Parathyroid adenoma (tissue), 2 donors: ENCODE measurements around the gene TUBA4B.

Experiments used
- H2AFZ ChIP-seq: fragments of 300-600 bp; sonication (generic); one replicate; pipeline ENCODE4 v1.7.0; 2017; ENCODE audit warnings: antibody characterized with exemption, mild to moderate bottlenecking
- H3K27ac ChIP-seq: fragments of 300-600 bp; sonication (generic); one replicate; pipeline ENCODE4 v1.7.0; 2017
- H3K27me3 ChIP-seq: fragments of 300-600 bp; sonication (generic); one replicate; pipeline ENCODE4 v1.7.0; 2017; ENCODE audit warnings: low read length; ENCODE audit not compliant: control insufficient read depth, insufficient read depth
- H3K36me3 ChIP-seq: fragments of 300-600 bp; sonication (generic); one replicate; pipeline ENCODE4 v1.7.0; 2017; ENCODE audit warnings: low read length; ENCODE audit not compliant: control insufficient read depth, insufficient read depth
- H3K4me1 ChIP-seq: fragments of 300-600 bp; sonication (generic); one replicate; pipeline ENCODE4 v1.7.0; 2017; ENCODE audit warnings: control low read depth
- H3K4me2 ChIP-seq: fragments of 300-600 bp; sonication (generic); one replicate; pipeline ENCODE4 v1.7.0; 2017; ENCODE audit warnings: low read length
- H3K4me3 ChIP-seq: fragments of 300-600 bp; sonication (generic); one replicate; pipeline ENCODE4 v1.7.0; 2017; ENCODE audit warnings: low read depth, low read length
- H3K79me2 ChIP-seq: fragments of 300-600 bp; sonication (generic); one replicate; pipeline ENCODE4 v1.7.0; 2017; ENCODE audit warnings: control low read depth
- H3K9ac ChIP-seq: fragments of 300-600 bp; sonication (generic); one replicate; pipeline ENCODE4 v1.7.0; 2017; ENCODE audit warnings: mild to moderate bottlenecking
- H3K9me3 ChIP-seq: fragments of 300-600 bp; sonication (generic); one replicate; pipeline ENCODE4 v1.7.0; 2017; ENCODE audit warnings: low read length; ENCODE audit not compliant: control insufficient read depth
- CTCF ChIP-seq: fragments of 300-600 bp; sonication (generic); IDR thresholded peaks from one replicate; pipeline ENCODE4 v1.7.0; 2017; ENCODE audit warnings: antibody characterized with exemption, mild to moderate bottlenecking
- donor health status: primary hyperparathyroidism.

TUBA4B gene

GRCh38 chr2:219252900-219253752, at the start of gene TUBA4B:
Gene TUBA4B (plus strand): TSS chr2:219253243. CDS start chr2:219253408, 165 bp downstream.
- peak within 1 kb of the TSS; percentile 75 for H3K27ac ChIP-seq
- H2AFZ ChIP-seq, result peak within 1 kb of the TSS; percentile 72
- peaks cover 2% of the 10 kb centered on the region for H3K79me2 ChIP-seq
- no peaks in the 10 kb centered on the region for H3K9me3 ChIP-seq
- no peak for TF ChIP-seq CTCF
- no peaks in the 10 kb centered on the region for H3K36me3 ChIP-seq
- peaks cover 30% of the 10 kb centered on the region for H3K4me1 ChIP-seq
- H3K4me2 ChIP-seq, result peak within 1 kb of the TSS; percentile 97
- no peaks in the 10 kb centered on the region for H3K27me3 ChIP-seq
- H3K4me3 ChIP-seq, result peak within 1 kb of the TSS; percentile 73
- peak within 1 kb of the TSS; percentile 8 for H3K9ac ChIP-seq

- no peaks in the 10 kb centered on the region for H3K27me3 ChIP-seq
- no peak overlapping the region for H3K4me3 ChIP-seq
- no peaks in the 10 kb centered on the region for H3K36me3 ChIP-seq
- H3K27ac ChIP-seq, result no peak overlapping the region
- no peak overlapping the region for H3K4me2 ChIP-seq
- H3K9ac ChIP-seq, result no peak overlapping the region
- H3K9me3 ChIP-seq, result no peaks in the 10 kb centered on the region
- peaks cover 19% of the 10 kb centered on the region for H3K4me1 ChIP-seq
- no peak for TF ChIP-seq CTCF
- H2AFZ ChIP-seq, result no peak overlapping the region
- no peaks in the 10 kb centered on the region for H3K79me2 ChIP-seq
Observed at GRCh38 chr2:219204425-219205164, 48.4 kb upstream of the TUBA4B start.

- no peaks in the 10 kb centered on the region for H3K36me3 ChIP-seq
Observed at GRCh38 chr2:219205165-219205538, 47.9 kb upstream of the TUBA4B start.

GRCh38 chr2:219205981-219206327, 47.1 kb upstream of the TUBA4B start:
- Histone ChIP-seq H3K27me3 (no peaks in the 10 kb centered on the region), H3K4me3 (peak overlapping the region; percentile 80), H3K4me2 (peak overlapping the region; percentile 92)

More at GRCh38 chr2:219205165-219205538, 47.9 kb upstream of the TUBA4B start:
- no peak for TF ChIP-seq CTCF
- Histone ChIP-seq H3K9ac (no peak overlapping the region), H3K79me2 (no peaks in the 10 kb centered on the region), H3K27me3 (no peaks in the 10 kb centered on the region), H3K4me1 (peaks cover 19% of the 10 kb centered on the region), H3K4me3 (no peak overlapping the region), H3K4me2 (no peak overlapping the region), H2AFZ (no peak overlapping the region), H3K27ac (no peak overlapping the region), H3K9me3 (no peaks in the 10 kb centered on the region)

More at GRCh38 chr2:219205981-219206327, 47.1 kb upstream of the TUBA4B start:
- H3K4me1 ChIP-seq, result peaks cover 19% of the 10 kb centered on the region
- H3K36me3 ChIP-seq, result no peaks in the 10 kb centered on the region
- peak overlapping the region; percentile 81 for H2AFZ ChIP-seq
- no peaks in the 10 kb centered on the region for H3K9me3 ChIP-seq
- TF ChIP-seq CTCF, result no peak
- H3K9ac ChIP-seq, result no peak overlapping the region
- H3K79me2 ChIP-seq, result no peaks in the 10 kb centered on the region
- H3K27ac ChIP-seq, result peak overlapping the region; percentile 92
